Neural cell (in vitro differentiated cells): ENCODE measurements around the gene SDF4.

ENCODE experiments used
- CTCF ChIP-seq: fragments of 450-650 bp; IDR thresholded peaks from 2 replicates; pipeline ENCODE4 v1.5.1; 2014; ENCODE audit warnings: antibody characterized with exemption, mild to moderate bottlenecking, moderate library complexity; ENCODE audit not compliant: poor library complexity, severe bottlenecking
- EP300 ChIP-seq: fragments of 450-650 bp; conservative IDR thresholded peaks from 2 replicates; pipeline ENCODE4 v1.6.1; 2014; ENCODE audit warnings: antibody characterized with exemption, mild to moderate bottlenecking, moderate library complexity; ENCODE audit not compliant: poor library complexity, severe bottlenecking
- POLR2AphosphoS5 ChIP-seq: IDR thresholded peaks from 2 replicates; pipeline ENCODE4 v1.6.1; 2012
- REST ChIP-seq: IDR thresholded peaks from 2 replicates; pipeline ENCODE4 v1.6.1; 2012; ENCODE audit warnings: borderline replicate concordance
- TAF1 ChIP-seq: IDR thresholded peaks from 2 replicates; pipeline ENCODE4 v1.6.1; 2012; ENCODE audit warnings: low read depth

GRCh38 chr1:1187938-1188337 lies 43.9 kb downstream of the SDF4 start:
- TF ChIP-seq TAF1 (no peak), CTCF (no peak), REST (no peak), POLR2AphosphoS5 (no peak), EP300 (no peak)
